Fibroblast of skin of left biceps (primary cell): Measurements from ENCODE around the gene ANKS1B.

Source experiments
- DNase-seq, 2 experiments: peaks; one replicate each; pipeline ENCODE4 v3.0.0-alpha.2; 2013; ENCODE audit warnings: low read depth in 2 of 2

Gene ANKS1B

GRCh38 chr12:99195474-99195873 lies 789.3 kb downstream of the ANKS1B start:
- DNase-seq, result no peak

GRCh38 chr12:99192489-99192888 lies 792.2 kb downstream of the ANKS1B start:
- DNase-seq, result no peak

GRCh38 chr12:99176871-99177270 lies 807.9 kb downstream of the ANKS1B start:
- DNase-seq, result no peak

GRCh38 chr12:99170461-99170860 lies 814.3 kb downstream of the ANKS1B start:
- DNase-seq, result no peak

- no peak for DNase-seq
Observed at GRCh38 chr12:99170037-99170436, 814.7 kb downstream of the ANKS1B start.

GRCh38 chr12:99157946-99158345 lies 826.8 kb downstream of the ANKS1B start:
- no peak for DNase-seq

GRCh38 chr12:99154983-99155336 lies 829.8 kb downstream of the ANKS1B start:
- no peak for DNase-seq

GRCh38 chr12:99154216-99154982 lies 830.3 kb downstream of the ANKS1B start:
- no peak for DNase-seq

- DNase-seq, result no peak
Observed at GRCh38 chr12:99153293-99153692, 831.4 kb downstream of the ANKS1B start.

GRCh38 chr12:99152337-99152736 lies 832.4 kb downstream of the ANKS1B start:
- DNase-seq, result no peak

GRCh38 chr12:99151744-99152143 lies 833.0 kb downstream of the ANKS1B start:
- DNase-seq, result no peak

GRCh38 chr12:99147130-99147529 lies 837.6 kb downstream of the ANKS1B start:
- no peak for DNase-seq

GRCh38 chr12:99146730-99147129 lies 838.0 kb downstream of the ANKS1B start:
- DNase-seq, result no peak

- DNase-seq, result no peak
Observed at GRCh38 chr12:99146185-99146584, 838.6 kb downstream of the ANKS1B start.

- no peak for DNase-seq
Observed at GRCh38 chr12:99142651-99143050, 842.1 kb downstream of the ANKS1B start.

GRCh38 chr12:99140017-99140720 lies 844.6 kb downstream of the ANKS1B start:
- DNase-seq, result no peak

GRCh38 chr12:99138393-99138792 lies 846.3 kb downstream of the ANKS1B start:
- DNase-seq, result no peak

- no peak for DNase-seq
Observed at GRCh38 chr12:99137124-99137855, 847.4 kb downstream of the ANKS1B start.

- DNase-seq, result no peak
Observed at GRCh38 chr12:99136516-99136915, 848.2 kb downstream of the ANKS1B start.

- DNase-seq, result no peak
Observed at GRCh38 chr12:99135376-99135775, 849.4 kb downstream of the ANKS1B start.

GRCh38 chr12:99133401-99133800 lies 851.3 kb downstream of the ANKS1B start:
- no peak for DNase-seq

GRCh38 chr12:99131751-99132199 lies 853.0 kb downstream of the ANKS1B start:
- DNase-seq, result peak in 1 of 2 experiments; percentile 10
